IPS-18c (cell line): ENCODE data around the gene PARL.

Experiments
- H3K4me3 ChIP-seq: 2 replicates; pipeline ENCODE4 v1.7.0; 2013; ENCODE audit warnings: low read depth, mild to moderate bottlenecking, low read length, moderate library complexity; ENCODE audit not compliant: insufficient read depth
- H3K9me3 ChIP-seq: one replicate; pipeline ENCODE4 v1.6.1; 2013; ENCODE audit warnings: mild to moderate bottlenecking, low read length, moderate library complexity; ENCODE audit not compliant: control insufficient read depth, insufficient read depth

The PARL gene

GRCh38 chr3:183909030-183909600 is 24.4 kb upstream of the PARL start:
- H3K4me3 ChIP-seq: no peak overlapping the region
- H3K9me3 ChIP-seq: no peaks in the 10 kb centered on the region

GRCh38 chr3:183907911-183908331 is 23.2 kb upstream of the PARL start:
- no peak overlapping the region for H3K4me3 ChIP-seq
- H3K9me3 ChIP-seq: no peaks in the 10 kb centered on the region

GRCh38 chr3:183907176-183907575 is 22.5 kb upstream of the PARL start:
- H3K9me3 ChIP-seq: no peaks in the 10 kb centered on the region
- no peak overlapping the region for H3K4me3 ChIP-seq

GRCh38 chr3:183906234-183906921 is 21.7 kb upstream of the PARL start:
- H3K9me3 ChIP-seq: no peaks in the 10 kb centered on the region
- H3K4me3 ChIP-seq: no peak overlapping the region

GRCh38 chr3:183904833-183905780 is 20.4 kb upstream of the PARL start:
- no peak overlapping the region for H3K4me3 ChIP-seq
- no peaks in the 10 kb centered on the region for H3K9me3 ChIP-seq

- Histone ChIP-seq H3K9me3 (no peaks in the 10 kb centered on the region), H3K4me3 (no peak overlapping the region)
Measured at GRCh38 chr3:183898028-183898431, 13.3 kb upstream of the PARL start.

GRCh38 chr3:183897606-183898005 is 12.9 kb upstream of the PARL start:
- Histone ChIP-seq H3K4me3 (no peak overlapping the region), H3K9me3 (no peaks in the 10 kb centered on the region)

- Histone ChIP-seq H3K4me3 (no peak overlapping the region), H3K9me3 (no peaks in the 10 kb centered on the region)
Measured at GRCh38 chr3:183896610-183897009, 11.9 kb upstream of the PARL start.

- H3K4me3 ChIP-seq: no peak overlapping the region
- no peaks in the 10 kb centered on the region for H3K9me3 ChIP-seq
Measured at GRCh38 chr3:183896184-183896583, 11.5 kb upstream of the PARL start.

GRCh38 chr3:183895774-183896173 is 11.1 kb upstream of the PARL start:
- no peaks in the 10 kb centered on the region for H3K9me3 ChIP-seq
- H3K4me3 ChIP-seq: no peak overlapping the region

GRCh38 chr3:183895296-183895695 is 10.6 kb upstream of the PARL start:
- no peak overlapping the region for H3K4me3 ChIP-seq

GRCh38 chr3:183892610-183893214 is 8.0 kb upstream of the PARL start:
- H3K9me3 ChIP-seq: no peaks in the 10 kb centered on the region

More at GRCh38 chr3:183895296-183895695, 10.6 kb upstream of the PARL start:
- no peaks in the 10 kb centered on the region for H3K9me3 ChIP-seq

GRCh38 chr3:183885766-183886165 is 1.1 kb upstream of the PARL start:
- Histone ChIP-seq H3K4me3 (no peak overlapping the region), H3K9me3 (no peaks in the 10 kb centered on the region)

More at GRCh38 chr3:183892610-183893214, 8.0 kb upstream of the PARL start:
- H3K4me3 ChIP-seq: no peak overlapping the region

GRCh38 chr3:183884097-183884426 is 618 bp downstream of the PARL start:
- H3K9me3 ChIP-seq: no peaks in the 10 kb centered on the region
- H3K4me3 ChIP-seq: peak overlapping the region; percentile 95

- Histone ChIP-seq H3K4me3 (peak overlapping the region; percentile 95), H3K9me3 (no peaks in the 10 kb centered on the region)
Measured at GRCh38 chr3:183883291-183884096, 1.2 kb downstream of the PARL start.

- H3K9me3 ChIP-seq: no peaks in the 10 kb centered on the region
- H3K4me3 ChIP-seq: no peak overlapping the region
Measured at GRCh38 chr3:183880121-183880520, 4.6 kb downstream of the PARL start.

- Histone ChIP-seq H3K4me3 (no peak overlapping the region), H3K9me3 (no peaks in the 10 kb centered on the region)
Measured at GRCh38 chr3:183879243-183879642, 5.4 kb downstream of the PARL start.
